Tongue (tissue), 2 donors: ENCODE data around the gene FGGY. TPM values are rescaled to one million over a fixed set of nuclear protein-coding genes. Genes with fewer than 3 reads are reported as not detected.
"Not testable (repeated sequence)": the region's sequence is repeated elsewhere in the genome, so short reads cannot be mapped to it uniquely, and the experiment has no call there.

Experiments used
- DNase-seq: peaks from one replicate; pipeline ENCODE4 v3.0.0-alpha.2; 2015
- total RNA-seq: library from RNA; depleted of rRNA; stranded (reverse); fragments of >200 nt; gene quantifications from one replicate; pipeline ENCODE4 v1.2.3, GENCODE V29; 2014

Gene FGGY
- total RNA-seq, 1 donor from 2014 or later: 80.4 TPM

DNA sequence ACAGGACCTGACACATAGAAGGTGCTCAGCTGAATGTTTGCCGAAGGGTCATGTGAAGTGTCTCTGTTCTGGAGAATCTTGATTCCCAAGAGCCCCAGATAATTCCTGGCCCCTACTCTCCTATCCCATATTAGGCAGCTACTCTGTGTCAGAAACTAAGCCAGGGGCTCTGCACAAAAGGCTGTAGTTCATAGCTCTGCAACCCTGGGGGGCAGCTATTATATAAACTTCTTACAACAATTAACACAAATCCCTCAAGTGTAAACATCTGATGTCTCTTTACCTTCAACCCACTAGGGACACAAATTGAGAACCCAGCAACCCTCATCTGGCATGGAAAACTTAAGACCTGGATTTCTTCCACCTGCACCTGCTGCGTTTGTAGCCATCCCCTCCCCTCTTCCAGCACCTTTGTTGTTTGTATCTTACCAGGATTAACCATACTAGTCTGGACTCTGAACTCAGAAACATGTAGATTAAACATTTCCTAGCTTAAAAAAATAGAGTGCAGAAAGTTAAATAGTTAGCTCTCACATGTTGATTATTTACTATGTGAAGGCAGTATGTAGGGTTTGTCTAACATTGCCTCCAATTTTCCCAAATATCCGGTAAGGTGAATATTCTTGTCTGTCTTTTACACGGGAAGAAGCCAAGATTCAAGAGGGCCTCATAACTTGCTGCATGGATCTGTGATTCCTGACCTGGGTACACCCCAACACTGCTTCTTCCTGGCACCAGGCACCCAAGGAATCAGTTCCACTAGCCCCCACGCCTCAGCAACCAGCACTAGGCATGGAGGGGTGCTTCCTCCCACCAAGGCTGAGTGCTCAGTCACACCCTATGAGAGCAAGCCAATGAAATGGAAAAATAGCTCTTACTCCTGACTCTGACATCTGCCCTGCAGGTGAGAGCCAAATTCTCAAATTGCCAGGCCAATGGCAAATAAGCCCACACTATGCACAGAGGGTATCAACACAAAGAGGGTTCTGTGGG lies 297.2 kb downstream of the FGGY start:
- no peak for DNase-seq

DNA sequence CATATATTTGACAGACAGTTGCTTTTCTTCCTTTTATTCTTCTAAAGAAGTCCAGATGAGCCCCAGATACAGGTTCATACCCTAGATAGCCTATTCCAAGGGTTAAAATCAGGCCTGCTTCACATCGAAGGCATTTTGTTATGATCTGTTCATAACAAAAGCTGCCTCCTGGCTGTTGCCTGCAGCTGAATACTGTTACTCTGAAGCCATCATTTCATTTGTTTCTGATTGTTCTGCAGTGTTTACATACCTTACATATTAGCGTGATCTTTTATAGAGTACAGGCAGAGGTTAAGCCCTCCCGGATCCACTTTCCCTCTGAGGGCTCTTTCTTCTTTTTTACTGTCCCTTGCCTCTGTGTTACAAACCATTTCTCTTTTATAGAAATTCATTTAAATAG lies 298.9 kb downstream of the FGGY start:
- DNase-seq: peak; percentile 37

DNA sequence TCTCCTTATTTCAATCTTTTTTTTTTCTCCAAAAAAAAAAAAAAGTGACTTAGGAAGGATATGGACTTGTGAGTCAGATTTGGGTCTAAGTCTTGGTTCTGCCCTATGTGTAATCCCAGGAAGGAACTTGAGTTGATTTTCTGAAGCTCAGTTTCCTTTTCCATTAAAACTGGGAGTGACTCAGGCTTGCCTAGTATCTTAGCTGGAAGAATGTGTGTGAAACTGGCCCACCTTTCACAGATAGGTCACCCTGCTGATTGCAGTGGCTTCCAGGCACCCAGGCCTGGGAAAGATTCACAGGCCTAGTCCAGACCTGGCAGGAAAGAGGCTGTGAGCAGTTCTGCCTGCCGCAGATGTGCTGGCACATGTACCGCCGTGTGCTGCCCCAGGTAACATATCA lies 299.5 kb downstream of the FGGY start:
- no peak for DNase-seq

DNA sequence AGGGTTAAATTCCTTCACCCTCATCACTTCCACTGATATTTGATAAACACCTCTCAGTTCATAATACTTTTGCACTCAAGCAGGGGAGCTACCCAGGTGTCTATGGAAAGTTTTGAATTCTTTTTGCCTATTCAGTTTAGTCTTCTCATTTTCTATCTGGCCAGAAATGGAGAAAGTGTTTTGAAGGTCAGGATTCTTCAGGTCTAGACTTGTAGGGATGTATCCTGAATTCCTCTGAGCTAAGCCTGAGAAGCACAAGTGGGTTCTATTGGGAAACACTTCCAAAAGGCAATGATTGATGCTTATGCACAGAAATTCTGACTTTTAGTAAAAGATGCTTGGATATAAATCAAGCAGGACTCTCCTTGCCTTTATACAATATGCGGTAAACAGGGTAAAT lies 300.1 kb downstream of the FGGY start:
- DNase-seq: no peak

DNA sequence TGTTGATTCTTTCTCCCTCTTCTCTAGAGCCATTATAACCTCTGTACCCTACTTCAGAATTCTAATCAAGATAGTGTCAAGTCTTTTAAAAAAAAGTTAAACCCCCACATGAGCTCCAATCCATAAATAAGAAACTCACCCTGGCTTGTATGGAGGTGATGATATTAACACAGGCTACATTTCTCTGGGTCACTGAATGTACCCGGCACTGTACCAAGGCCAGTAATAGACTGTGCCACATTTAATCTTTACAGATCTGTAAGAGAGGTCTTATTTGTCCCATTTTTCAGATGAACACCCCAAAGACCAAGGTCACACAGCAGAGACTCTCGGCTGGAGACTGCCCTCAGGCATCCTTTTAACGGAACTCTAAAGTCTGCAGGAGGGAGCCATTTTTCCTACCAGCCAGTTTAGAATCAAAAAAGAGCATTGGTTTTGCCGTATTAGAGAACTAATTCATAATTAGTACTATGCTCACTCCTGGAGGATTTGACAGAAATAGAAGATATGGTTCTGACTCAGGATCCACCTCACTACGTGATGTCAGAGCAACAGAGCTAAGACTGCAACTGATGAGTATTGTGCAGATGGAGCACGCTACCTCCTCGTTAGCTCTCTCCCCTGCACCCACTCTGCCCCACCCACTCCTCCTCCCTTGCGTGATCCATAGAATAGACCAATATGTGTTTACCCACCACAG lies 300.7 kb downstream of the FGGY start:
- DNase-seq: no peak

DNA sequence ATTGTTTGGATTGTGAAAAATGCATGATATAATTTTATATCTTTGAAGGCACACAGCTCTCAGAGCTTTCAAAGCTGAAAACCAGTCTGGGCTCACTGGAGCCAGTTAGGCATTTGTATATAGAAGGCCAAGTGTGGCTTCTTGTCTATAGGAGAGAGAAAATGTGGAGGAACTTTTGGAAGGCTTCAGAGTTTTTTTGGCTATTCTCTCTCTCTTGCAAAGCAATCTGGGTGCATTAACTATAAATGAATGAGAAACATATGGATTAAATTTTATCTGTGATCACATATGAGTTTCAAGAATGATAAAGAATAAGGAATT lies 301.2 kb downstream of the FGGY start:
- DNase-seq: no peak

DNA sequence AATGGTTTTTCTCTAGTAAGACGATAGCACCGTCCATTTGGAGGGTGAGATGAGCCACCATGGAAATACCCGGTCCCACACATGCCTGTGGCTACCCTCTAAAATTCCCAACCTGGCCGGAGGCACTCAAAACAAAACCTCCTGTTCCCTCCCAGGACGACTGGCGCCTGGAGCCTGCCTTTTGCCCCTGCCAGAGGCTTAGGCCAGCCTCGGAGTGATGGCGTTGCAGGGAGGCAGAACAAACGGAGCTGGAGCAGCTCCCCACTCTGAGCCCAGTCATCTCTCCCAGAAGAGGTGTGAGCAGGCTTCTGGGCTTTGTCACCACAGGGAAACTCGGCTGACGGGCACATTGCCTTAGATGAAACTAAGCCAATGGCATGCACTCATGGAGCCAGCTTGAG lies 304.1 kb downstream of the FGGY start:
- no peak for DNase-seq

DNA sequence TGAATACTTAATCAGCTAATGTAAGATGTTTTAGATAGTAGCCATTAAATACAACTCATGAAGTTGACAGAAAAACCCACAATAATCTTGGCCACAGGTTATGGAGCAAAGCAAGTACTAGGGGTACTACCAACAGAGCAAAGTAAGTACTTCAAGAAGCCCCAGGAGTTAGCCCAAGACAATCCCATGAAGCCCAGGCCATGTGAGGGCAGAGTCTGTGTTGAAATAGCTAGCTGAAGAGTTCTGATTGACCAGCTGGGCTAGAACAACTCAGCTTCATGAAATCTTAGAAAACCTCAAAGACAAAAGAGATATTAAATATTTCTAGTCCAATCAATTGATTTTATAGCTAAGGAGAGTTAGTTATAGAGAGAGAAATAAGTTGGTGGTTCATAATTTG lies 304.9 kb downstream of the FGGY start:
- no peak for DNase-seq

DNA sequence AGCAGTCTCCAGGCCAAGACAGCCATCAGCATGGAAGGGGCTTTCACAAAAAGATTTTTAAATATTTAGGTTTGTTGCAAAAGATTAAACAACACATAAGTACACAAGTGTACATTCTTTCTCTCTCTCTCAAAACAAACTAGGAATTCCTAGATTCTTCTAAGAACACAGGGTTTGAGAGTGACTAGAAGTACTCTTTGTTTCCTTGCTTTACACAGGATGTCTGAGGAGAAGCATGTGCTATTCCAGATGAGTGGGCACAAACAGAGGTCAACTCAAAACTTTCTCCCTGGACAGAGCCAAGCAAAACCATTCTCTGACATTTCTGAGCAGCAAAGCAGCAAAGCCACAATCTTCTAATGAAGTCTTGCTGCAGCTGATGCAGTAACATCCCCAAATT lies 307.3 kb downstream of the FGGY start:
- no peak for DNase-seq

DNA sequence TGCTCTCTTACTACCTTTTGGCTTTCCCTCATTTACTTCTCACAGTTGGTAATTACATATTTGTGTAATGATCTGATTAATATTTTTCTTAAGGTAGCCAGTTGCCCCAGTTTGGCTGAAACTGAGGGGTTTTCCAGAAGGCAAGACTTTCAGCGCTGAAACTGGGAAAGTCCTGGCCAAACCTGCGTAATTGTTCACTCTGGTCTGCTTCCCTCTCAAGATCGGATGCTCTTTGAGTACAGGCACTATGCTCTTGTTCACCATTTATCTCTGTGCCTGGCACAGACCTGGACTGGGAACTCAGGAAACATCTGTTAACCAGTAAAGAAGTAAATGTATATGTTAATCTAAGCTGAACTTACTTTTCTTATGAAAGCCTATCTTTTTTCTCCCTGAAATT lies 308.3 kb downstream of the FGGY start:
- no peak for DNase-seq

DNA sequence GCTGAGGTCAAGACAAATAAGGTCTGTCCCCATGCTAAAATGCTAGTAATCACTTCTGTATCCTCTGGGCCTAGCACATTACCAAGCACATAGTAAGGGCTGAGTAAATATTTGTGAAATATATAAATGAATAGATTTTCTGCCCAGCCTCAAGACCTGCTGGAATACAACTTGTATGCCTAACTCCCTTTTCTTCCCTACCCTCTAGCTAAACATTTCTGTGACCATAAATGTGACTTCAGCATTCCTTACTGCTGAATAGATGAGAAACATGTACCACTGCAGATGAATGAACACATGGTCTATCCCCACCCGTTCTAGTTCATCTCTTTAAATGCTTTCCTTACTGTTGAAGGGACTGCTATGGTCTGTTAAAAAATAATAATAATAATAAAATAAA lies 308.9 kb downstream of the FGGY start:
- DNase-seq: no peak

DNA sequence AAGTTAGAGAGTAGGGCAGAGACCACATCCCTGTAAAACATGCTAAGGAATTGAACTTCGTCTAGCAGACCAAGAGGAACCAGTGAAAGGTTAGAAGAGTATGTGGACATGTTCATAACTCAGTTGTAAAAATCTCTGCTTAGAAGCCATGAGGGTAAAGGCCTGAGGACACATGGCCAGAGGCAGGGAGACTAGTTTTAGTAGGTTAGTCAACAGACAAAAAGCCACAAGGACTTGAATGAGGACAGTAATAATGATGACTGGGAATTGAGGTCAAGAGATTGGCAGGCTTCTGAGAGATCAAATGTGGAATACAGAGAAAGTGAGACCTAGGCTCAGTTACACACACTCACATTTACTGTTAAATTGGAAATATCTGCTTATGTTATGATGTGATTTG lies 312.4 kb downstream of the FGGY start:
- DNase-seq: no peak

DNA sequence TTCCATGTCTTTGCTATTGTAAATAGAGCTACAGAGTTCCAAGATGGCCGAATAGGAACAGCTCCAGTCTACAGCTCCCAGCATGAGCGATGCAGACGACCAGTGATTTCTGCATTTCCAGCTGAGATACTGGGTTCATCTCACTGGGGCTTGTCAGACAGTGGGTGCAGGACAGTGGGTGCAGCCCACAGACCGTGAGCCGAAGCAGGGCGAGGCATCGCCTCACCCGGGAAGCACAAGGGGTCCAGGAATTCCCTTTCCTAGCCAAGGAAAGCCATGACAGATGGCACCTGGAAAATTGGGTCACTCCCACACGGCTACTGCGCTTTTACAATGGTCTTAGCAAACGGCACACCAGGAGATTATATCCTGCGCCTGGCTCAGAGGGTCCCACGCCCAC lies 313.6 kb downstream of the FGGY start:
- DNase-seq: not testable (repeated sequence)

DNA sequence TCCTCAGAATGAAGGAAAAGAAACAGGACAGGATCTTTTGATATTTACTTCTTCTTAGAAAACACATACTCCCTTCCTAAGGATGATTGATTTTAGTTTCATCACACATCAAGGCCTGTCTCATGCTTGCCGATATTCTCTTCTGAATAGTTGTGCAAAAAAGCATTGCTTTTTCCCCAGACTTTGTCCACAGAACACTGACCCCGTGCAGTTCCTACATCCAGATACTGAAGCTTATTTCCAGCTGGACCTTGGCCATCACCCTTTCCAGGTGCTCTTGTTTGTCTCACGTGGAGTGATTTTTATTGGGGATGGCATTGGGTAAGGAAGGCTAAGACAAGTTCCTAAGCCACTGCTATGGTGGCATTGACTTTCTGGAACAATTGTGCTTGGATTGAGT lies 320.5 kb downstream of the FGGY start:
- DNase-seq: no peak

DNA sequence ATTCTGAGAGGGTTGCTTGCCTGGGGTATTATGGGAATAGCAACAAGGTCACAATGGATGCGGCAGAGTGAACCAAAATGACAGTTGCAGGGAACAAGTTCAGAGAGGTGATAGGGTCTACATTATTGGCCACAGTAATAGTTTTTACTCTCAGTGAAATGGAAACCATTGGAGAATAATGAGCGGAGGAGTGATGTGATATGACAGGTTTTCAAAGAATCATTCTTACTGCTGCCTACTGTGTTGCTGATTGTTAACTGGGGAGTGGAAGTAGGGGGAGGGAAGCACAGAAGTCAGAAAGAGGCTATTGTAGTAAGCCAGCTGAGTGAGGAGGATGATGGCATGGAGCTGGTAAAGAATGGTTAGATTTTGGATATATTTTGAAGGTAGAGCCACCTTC lies 322.7 kb downstream of the FGGY start:
- no peak for DNase-seq

DNA sequence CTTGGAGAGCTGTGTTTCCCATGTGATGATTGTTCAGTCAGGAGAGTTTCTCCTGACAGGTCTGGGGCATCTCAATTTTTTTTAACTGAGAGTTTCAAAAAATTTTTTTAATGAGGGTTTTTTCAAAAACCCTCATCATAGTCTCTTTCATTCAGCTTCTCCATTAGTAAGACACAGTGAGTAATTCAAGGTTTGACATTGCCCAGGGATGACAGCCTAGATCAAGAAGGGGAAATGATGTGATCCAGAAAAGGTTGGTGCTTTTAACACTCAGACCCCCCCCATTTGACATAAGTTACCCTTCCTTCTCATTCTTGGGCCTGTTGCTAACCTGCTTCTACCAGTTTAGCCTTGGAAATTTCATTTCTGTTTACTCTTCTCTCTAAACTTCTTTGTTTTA lies 328.5 kb downstream of the FGGY start:
- DNase-seq: no peak

DNA sequence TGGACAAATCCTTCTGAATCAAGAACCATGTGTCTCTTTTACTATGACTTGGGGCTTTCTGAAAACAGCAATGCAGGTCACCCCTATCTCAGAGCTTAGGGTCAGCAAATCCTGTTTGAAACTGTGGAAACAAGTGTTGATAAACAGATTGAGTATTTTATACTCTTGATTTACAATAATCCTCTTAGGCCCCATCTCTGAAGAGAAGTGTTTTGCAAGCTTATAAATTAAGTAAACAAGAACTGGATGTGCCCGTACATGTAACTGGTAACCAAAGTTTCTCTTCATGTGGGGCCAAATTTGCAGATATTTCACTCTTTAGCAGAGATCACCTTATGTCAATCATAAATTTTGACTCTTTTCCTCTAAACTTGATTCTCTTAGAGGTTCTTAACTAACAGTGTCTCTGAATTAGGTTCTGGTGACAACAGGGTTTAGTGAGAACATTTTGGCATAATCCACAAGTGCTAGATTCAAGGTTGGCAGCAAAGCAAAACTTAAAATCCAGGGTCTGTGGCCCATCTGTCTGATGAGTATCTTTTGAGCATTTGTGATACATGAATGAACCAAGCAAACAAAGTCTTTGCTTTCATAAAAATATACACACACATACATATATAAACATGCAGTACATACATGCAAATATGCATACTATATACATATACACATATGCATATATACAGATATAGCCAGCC lies 334.8 kb downstream of the FGGY start:
- no peak for DNase-seq

DNA sequence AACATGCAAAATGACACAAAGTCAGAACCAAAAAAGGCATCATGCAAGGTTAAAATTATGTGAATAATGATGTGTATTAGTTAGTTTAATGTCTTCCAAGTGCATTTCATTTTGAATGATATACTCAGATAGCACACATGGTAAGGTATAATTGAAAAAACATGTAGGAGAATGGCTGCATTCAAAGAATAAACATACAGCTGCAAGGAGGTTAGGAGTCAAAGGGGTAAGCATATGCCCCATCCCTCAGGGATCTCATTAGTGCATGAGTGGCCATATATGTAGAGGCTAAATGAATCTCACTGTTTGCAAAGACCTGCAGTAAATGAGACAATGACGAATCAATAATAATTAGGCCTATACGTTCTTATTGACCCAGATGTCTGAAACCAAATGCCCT lies 338.2 kb downstream of the FGGY start:
- no peak for DNase-seq

DNA sequence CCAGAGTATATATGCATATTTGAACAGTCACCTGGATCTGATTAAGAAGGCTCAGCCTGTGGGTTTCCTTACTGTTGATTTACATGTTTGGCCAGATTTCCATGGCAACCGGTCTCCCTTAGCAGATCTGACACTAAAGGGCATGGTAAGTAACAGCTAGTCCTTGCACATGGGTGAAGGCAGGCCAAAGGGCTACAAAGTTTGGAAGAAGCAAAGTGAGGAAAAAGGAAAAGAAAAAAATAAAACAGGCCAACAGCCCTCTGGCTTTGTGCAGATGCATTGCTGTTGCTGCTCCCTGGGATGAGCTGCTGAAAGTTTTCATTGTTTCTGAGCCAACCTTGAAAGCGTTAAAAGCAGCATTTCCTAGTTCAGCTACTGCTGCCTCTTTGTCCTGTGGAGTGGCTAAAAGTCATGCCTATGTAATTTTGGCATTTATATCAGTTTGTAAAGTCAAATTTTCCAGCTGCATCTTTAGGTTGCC lies 341.4 kb downstream of the FGGY start:
- DNase-seq: peak; percentile 88

DNA sequence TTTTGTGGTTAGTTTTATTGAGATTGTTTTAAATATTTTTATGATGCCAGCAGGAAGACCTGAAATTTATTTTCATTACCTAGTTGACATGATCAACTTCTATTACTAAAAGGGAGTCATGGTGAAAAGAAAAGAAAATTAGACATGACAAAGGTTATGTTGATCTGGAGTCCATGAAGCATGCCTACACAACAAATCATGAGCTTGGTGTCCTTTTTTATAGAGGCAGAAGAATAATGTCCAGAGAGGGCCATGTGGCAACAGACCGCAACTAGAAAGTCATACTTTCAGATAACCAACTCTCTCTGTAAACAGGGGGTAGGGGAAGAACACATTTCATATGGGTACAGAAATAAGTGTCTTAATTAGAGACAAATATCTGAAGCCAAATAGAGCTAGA lies 342.4 kb downstream of the FGGY start:
- DNase-seq: no peak

DNA sequence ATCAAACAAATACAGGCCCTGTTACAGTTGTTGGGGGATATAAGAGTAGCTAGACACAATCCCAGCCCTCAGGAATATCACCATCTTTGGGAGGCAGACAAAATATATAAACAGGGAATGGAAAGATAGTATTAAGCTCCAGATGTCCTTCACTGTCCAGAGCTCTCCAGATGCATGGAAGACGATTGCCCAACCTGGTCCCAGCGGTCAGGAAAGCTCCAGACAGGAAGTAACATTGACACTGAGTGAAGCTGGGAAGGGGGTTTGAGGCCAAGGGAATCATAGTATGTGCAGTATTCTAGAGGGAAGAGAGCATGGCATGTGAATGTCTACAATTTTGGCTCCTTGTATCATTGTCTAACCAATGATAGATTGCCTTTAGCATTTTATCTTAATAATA lies 344.0 kb downstream of the FGGY start:
- peak; percentile 24 for DNase-seq

DNA sequence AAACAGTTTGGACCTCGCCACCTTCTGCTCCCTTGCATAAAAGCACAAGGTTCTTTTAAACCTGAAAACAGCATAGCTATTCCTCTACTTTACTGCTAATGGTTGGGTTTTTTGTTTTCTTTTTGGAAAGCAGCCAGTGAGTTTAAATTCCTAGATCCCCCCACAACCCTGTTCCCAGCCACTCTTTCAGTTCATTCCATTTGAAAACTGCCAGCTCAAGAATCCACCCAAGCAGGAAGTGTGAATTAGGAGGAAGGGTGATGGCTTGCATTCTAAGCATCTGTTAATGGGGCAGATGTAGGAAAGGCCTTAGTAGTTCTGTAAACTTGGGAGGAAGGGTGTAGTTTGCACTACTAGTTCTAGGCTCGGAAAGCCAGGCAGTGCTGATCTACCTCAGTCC lies 344.9 kb downstream of the FGGY start:
- no peak for DNase-seq

DNA sequence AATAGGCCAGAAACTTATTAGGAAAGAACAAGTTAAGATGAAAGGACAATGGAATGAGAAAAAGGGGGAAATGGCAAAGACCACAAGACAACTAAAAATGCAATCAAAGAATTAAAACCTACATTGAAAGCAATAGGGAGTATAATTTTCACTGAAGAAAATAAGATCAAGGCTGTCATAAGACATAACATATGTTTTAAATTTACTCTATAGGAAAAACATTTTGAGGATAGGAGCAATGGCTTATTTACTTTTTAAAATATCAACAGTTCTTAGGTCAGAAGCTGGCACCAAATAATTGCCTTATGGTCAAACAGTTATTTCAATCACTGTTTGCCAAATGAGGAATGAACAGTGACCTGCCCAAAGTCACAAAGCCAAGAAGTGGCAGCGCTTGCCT lies 346.6 kb downstream of the FGGY start:
- no peak for DNase-seq
